Measurements from ENCODE around the gene ECEL1. TPM values are rescaled to one million over a fixed set of nuclear protein-coding genes. Genes with fewer than 3 reads are reported as not detected.

The ECEL1 gene
- total RNA-seq, 1 experiment from 2014 or later = 12.5 TPM

- Histone ChIP-seq H3K4me3 (ENCODE audit: insufficient read depth, low read depth, low read length) (peak overlapping the region; percentile 39), H3K27me3 (ENCODE audit: control insufficient read depth, insufficient read depth, low read length) (peaks cover 52% of the 10 kb centered on the region), H3K36me3 (replicated peaks; ENCODE audit: control insufficient read depth, insufficient read depth, low read length) (no peaks in the 10 kb centered on the region)
- peak; percentile 75 for DNase-seq
Measured at GRCh38 chr2:232486558-232487384, 863 bp downstream of the ECEL1 start.

GRCh38 chr2:232485757-232486557 lies 1.7 kb downstream of the ECEL1 start:
- no peaks in the 10 kb centered on the region for H3K36me3 ChIP-seq (replicated peaks; ENCODE audit: control insufficient read depth, insufficient read depth, low read length)
- peak; percentile 83 for DNase-seq
- H3K4me3 ChIP-seq (ENCODE audit: insufficient read depth, low read depth, low read length) = peak overlapping the region; percentile 39
- H3K27me3 ChIP-seq (ENCODE audit: control insufficient read depth, insufficient read depth, low read length) = peaks cover 52% of the 10 kb centered on the region

DNA sequence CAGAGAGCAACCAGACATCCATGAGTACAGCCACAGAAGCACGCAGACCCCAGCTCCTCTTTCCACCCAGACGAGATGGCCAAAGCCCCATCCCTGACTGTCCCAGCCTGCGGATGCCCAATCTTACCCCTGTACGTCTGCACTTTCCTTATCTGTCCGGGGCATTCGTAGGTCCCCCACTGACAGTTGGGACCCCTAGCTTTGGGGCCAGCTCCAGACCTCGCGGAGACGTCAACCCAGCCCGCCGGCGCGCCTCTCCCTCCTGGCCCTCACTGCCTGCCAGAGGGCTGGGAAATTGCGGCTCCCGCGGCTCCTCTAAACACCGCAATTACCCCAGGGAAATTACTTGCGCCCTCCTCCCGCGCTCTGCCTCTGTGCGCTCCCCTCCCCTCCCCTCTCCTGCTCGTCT lies 2.3 kb downstream of the ECEL1 start:
- no peaks in the 10 kb centered on the region for H3K36me3 ChIP-seq (replicated peaks; ENCODE audit: control insufficient read depth, insufficient read depth, low read length)
- H3K4me3 ChIP-seq (ENCODE audit: insufficient read depth, low read depth, low read length) = peak overlapping the region; percentile 39
- H3K27me3 ChIP-seq (ENCODE audit: control insufficient read depth, insufficient read depth, low read length) = peaks cover 52% of the 10 kb centered on the region
- DNase-seq = no peak

- H3K4me3 ChIP-seq (ENCODE audit: insufficient read depth, low read depth, low read length) = no peak overlapping the region
- no peak for DNase-seq
Measured at GRCh38 chr2:232484628-232485347, 2.8 kb downstream of the ECEL1 start.

GRCh38 chr2:232483923-232484627 lies 3.6 kb downstream of the ECEL1 start:
- Histone ChIP-seq H3K4me3 (ENCODE audit: insufficient read depth, low read depth, low read length) (no peak overlapping the region), H3K36me3 (replicated peaks; ENCODE audit: control insufficient read depth, insufficient read depth, low read length) (no peaks in the 10 kb centered on the region), H3K27me3 (ENCODE audit: control insufficient read depth, insufficient read depth, low read length) (peaks cover 47% of the 10 kb centered on the region)
- no peak for DNase-seq

More at GRCh38 chr2:232484628-232485347, 2.8 kb downstream of the ECEL1 start:
- H3K27me3 ChIP-seq (ENCODE audit: control insufficient read depth, insufficient read depth, low read length) = peaks cover 50% of the 10 kb centered on the region
- H3K36me3 ChIP-seq (replicated peaks; ENCODE audit: control insufficient read depth, insufficient read depth, low read length) = no peaks in the 10 kb centered on the region

- DNase-seq = peak; percentile 43
- no peak overlapping the region for H3K4me3 ChIP-seq (ENCODE audit: insufficient read depth, low read depth, low read length)
- H3K27me3 ChIP-seq (ENCODE audit: control insufficient read depth, insufficient read depth, low read length) = peaks cover 41% of the 10 kb centered on the region
- no peaks in the 10 kb centered on the region for H3K36me3 ChIP-seq (replicated peaks; ENCODE audit: control insufficient read depth, insufficient read depth, low read length)
Measured at GRCh38 chr2:232483311-232483922, 4.2 kb downstream of the ECEL1 start.

DNA sequence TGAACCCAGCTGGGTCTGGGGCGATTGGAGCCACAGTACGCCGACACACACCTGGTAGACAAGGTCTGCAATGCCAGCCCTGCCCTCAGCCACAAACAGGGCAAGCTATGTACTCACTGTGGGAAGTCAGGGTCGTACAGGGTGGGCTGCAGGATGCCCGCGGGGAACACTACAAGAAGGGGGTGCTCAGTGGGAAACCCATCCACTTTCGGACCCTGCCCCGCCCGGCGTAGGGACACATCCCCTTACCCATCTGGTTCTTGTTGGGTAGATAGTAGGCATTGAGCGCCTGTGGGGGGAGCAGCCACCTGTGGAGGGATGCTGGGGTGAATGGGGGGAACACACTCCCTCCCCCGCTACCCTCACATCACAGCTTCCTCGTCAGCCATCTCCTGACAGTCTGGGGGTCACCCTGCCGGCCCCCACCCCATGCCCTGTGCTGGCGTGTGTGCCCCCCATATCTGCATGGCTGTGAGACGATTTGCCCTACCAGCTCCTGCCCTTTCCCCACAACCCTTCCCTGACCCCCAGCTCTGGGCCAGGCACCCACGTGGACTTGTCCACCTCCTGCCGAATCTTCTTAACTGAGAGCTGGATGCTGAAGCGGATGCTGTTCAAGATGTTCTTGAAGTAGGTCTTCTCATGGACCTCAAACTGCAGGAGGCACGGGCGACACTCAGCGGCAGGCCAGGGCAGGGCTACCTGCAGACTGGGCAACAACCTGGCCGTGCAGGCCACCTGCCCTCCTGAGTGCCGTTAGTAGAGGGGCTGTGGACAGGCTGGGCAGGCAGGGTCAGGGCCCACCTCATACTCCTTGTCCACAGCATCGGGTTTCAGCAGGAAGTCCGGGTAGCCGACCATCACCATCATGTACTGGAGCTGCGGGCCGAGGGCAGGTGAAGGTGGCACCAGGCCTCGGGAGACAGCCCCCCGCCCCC lies 5.1 kb downstream of the ECEL1 start:
- Histone ChIP-seq H3K4me3 (ENCODE audit: insufficient read depth, low read depth, low read length) (no peak overlapping the region), H3K36me3 (replicated peaks; ENCODE audit: control insufficient read depth, insufficient read depth, low read length) (no peaks in the 10 kb centered on the region), H3K27me3 (ENCODE audit: control insufficient read depth, insufficient read depth, low read length) (peaks cover 35% of the 10 kb centered on the region)
- DNase-seq = no peak

GRCh38 chr2:232481322-232482140 lies 6.1 kb downstream of the ECEL1 start:
- DNase-seq = peak; percentile 46
- peaks cover 25% of the 10 kb centered on the region for H3K27me3 ChIP-seq (ENCODE audit: control insufficient read depth, insufficient read depth, low read length)
- H3K4me3 ChIP-seq (ENCODE audit: insufficient read depth, low read depth, low read length) = no peak overlapping the region
- no peaks in the 10 kb centered on the region for H3K36me3 ChIP-seq (replicated peaks; ENCODE audit: control insufficient read depth, insufficient read depth, low read length)

DNA sequence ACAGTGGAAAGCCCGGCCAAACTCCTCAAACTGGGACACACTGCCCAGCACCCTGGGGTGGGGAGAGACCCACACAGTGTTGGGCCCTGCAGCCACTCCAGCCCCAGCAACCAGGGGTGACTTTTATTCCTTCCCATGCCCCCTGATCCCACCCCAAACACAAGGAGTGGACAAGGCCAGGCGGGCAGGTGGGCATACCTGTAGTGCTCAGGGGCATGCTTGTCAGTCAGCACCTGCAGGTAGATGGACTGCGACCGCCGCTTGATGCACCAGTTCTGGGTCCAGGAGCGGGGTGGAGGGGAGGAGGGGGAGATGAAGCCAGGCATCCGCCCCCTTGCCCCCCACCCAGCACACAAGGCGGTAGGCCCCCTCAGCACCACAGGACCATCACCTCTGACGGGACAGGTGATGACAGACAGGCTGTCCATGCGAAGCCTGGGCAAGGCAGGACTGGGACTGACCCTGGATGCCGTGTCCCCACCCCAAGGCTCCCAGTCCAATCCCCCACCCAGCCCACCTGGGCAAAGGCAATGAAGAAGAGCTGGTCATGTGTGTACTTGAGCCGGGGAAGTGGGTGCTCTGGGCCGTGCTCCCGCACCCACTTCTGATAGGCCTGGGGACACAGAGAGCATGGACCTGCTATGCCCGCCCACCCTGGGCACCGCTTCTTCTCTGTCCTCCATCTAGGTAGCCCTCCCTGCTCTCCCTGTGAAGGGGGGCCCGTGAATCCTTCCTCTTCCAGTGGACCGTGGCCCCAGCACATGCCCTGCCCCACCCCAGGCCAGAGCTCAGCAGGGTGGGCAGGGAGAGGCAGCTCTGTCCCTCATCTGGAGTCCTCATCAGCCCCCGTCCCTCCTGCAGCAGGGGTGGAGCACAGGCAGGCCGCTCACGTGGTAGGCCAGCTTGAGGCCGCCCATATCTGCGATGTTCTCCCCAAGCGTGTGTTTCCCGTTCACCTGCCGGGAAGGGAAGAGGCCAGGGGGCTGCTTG lies 7.1 kb downstream of the ECEL1 start:
- peaks cover 15% of the 10 kb centered on the region for H3K27me3 ChIP-seq (ENCODE audit: control insufficient read depth, insufficient read depth, low read length)
- DNase-seq = peak; percentile 62
- H3K4me3 ChIP-seq (ENCODE audit: insufficient read depth, low read depth, low read length) = no peak overlapping the region
- no peaks in the 10 kb centered on the region for H3K36me3 ChIP-seq (replicated peaks; ENCODE audit: control insufficient read depth, insufficient read depth, low read length)

GRCh38 chr2:232479341-232480200 lies 8.1 kb downstream of the ECEL1 start:
- peak; percentile 71 for DNase-seq
- peaks cover 6% of the 10 kb centered on the region for H3K27me3 ChIP-seq (ENCODE audit: control insufficient read depth, insufficient read depth, low read length)
- no peaks in the 10 kb centered on the region for H3K36me3 ChIP-seq (replicated peaks; ENCODE audit: control insufficient read depth, insufficient read depth, low read length)
- no peak overlapping the region for H3K4me3 ChIP-seq (ENCODE audit: insufficient read depth, low read depth, low read length)

Data from H7 (cell line).